ENCODE results near the gene NOXA1. TPM values are rescaled to one million over a fixed set of nuclear protein-coding genes. Genes with fewer than 3 reads are reported as not detected.

Gene NOXA1
- polyA plus RNA-seq, 1 donor (not counting 4 experiments of a cell fraction or from before 2014, with no cell fraction given), result 0.09 TPM

DNA sequence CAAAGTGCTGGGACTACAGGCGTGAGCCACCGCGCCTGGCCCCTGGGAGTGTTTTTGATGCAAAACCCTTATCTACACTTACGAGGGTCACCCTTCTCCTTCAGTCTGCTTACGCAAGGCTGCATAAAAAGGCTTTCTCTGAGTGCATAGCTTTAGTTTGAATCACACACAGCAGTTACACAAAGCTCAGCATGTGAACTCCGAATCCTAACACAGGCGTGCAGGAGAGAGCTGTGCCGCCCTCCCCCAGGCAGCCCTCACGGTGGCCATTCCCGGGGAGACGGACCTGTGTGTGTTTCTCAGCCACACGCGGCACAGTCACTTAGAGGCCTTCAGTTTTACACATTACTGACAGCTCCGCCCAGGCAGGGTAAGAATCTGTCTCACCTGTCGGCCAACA lies 27.0 kb upstream of the NOXA1 start:
- Histone ChIP-seq H3K9ac (ENCODE audit: control insufficient read depth, extremely low read depth, insufficient read depth, low read length) (no peak overlapping the region), H3K9me1 (ENCODE audit: control insufficient read depth, extremely low read depth, insufficient read depth, low read length) (no peaks in the 10 kb centered on the region), H3K27ac (ENCODE audit: control insufficient read depth, insufficient read depth, low read length) (no peak overlapping the region), H3K79me2 (ENCODE audit: control insufficient read depth, insufficient read depth, low read length) (no peaks in the 10 kb centered on the region), H3K4me1 (ENCODE audit: control insufficient read depth, extremely low read depth, insufficient read depth, low read length) (no peaks in the 10 kb centered on the region), H3K9me3 (ENCODE audit: control insufficient read depth, low read depth, low read length) (no peaks in the 10 kb centered on the region), H3K36me3 (ENCODE audit: control insufficient read depth in 2 of 2, extremely low read depth in 1 of 2, insufficient read depth in 2 of 2, low read length in 2 of 2) (no peaks in the 10 kb centered on the region), H3K4me2 (ENCODE audit: control insufficient read depth, extremely low read depth, insufficient read depth, low read depth, low read length) (no peak overlapping the region), H2AFZ (ENCODE audit: control insufficient read depth, low read length) (no peak overlapping the region), H3K27me3 (ENCODE audit: control insufficient read depth, extremely low read depth, insufficient read depth, low read length) (no peaks in the 10 kb centered on the region), H3K4me3 (ENCODE audit: control insufficient read depth in 2 of 3, extremely low read depth in 1 of 3, insufficient read depth in 2 of 3, low read depth in 1 of 3, low read length in 3 of 3) (no peak overlapping the region), H4K20me1 (ENCODE audit: control insufficient read depth, extremely low read depth, insufficient read depth, low read length) (no peaks in the 10 kb centered on the region)
- DNase-seq (ENCODE audit: low read depth, low spot score) (no peak), FAIRE-seq (no peak)
- TF ChIP-seq, protein P1, sequence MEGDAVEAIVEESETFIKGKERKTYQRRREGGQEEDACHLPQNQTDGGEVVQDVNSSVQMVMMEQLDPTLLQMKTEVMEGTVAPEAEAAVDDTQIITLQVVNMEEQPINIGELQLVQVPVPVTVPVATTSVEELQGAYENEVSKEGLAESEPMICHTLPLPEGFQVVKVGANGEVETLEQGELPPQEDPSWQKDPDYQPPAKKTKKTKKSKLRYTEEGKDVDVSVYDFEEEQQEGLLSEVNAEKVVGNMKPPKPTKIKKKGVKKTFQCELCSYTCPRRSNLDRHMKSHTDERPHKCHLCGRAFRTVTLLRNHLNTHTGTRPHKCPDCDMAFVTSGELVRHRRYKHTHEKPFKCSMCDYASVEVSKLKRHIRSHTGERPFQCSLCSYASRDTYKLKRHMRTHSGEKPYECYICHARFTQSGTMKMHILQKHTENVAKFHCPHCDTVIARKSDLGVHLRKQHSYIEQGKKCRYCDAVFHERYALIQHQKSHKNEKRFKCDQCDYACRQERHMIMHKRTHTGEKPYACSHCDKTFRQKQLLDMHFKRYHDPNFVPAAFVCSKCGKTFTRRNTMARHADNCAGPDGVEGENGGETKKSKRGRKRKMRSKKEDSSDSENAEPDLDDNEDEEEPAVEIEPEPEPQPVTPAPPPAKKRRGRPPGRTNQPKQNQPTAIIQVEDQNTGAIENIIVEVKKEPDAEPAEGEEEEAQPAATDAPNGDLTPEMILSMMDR (optimal IDR thresholded peaks at IDR 0.05 in 1 of 3, IDR thresholded peaks at IDR 0.05 in 1 of 3, conservative IDR thresholded peaks at IDR 0.05 in 1 of 3; ENCODE audit: extremely low read depth in 1 of 3, insufficient read depth in 2 of 3, low read length in 3 of 3), result no peak
- no peak for TF ChIP-seq EZH2 (IDR thresholded peaks at IDR 0.05; ENCODE audit: low read length)
- dilution Hi-C loops (cut with MboI; ENCODE audit: extremely low pct_ligation_motif_present, low sequenced_read_pairs), result no loop called here

DNA sequence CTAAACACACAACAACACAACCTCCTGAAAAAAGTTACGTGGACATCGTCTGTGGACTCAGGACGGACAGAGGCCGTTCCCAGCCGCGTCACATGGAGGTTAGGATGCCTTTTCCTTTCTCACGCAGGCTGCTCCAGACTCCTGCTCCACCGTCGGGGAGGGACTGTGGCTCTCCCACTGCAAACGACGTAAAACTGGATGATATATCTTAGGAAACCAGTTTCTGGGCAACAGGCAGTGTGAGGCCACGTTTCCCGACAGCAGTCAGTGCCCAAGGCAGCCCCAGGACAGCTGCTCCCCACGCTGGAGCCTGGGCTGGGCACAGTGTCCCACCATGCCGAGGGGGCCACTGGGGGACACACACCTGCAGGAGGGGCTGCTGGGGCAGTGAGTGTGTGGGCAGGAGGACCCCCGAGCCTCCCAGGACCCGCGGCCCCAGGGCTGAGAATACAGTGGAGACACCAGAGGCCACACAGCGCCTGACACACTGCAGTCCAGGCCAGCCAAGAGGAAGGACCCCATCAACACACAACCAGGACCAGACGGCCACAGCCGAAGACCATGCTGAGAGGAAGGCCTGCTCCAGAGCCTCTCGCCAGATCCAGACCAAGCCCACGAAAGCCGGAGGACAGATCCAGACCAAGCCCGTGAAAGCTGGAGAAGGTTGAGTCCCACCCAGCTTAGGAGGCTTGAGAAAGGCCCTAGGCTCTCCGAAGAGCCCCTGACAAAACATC lies 26.4 kb upstream of the NOXA1 start:
- no peak overlapping the region for H3K27ac ChIP-seq (ENCODE audit: control insufficient read depth, insufficient read depth, low read length)
- FAIRE-seq (no peak), DNase-seq (ENCODE audit: low read depth, low spot score) (no peak)
- no peaks in the 10 kb centered on the region for H3K4me1 ChIP-seq (ENCODE audit: control insufficient read depth, extremely low read depth, insufficient read depth, low read length)
- no peaks in the 10 kb centered on the region for H3K36me3 ChIP-seq (ENCODE audit: control insufficient read depth in 2 of 2, extremely low read depth in 1 of 2, insufficient read depth in 2 of 2, low read length in 2 of 2)
- no peaks in the 10 kb centered on the region for H4K20me1 ChIP-seq (ENCODE audit: control insufficient read depth, extremely low read depth, insufficient read depth, low read length)
- H2AFZ ChIP-seq (ENCODE audit: control insufficient read depth, low read length), result no peak overlapping the region
- H3K9me3 ChIP-seq (ENCODE audit: control insufficient read depth, low read depth, low read length), result no peaks in the 10 kb centered on the region
- no peaks in the 10 kb centered on the region for H3K27me3 ChIP-seq (ENCODE audit: control insufficient read depth, extremely low read depth, insufficient read depth, low read length)
- H3K4me3 ChIP-seq (ENCODE audit: control insufficient read depth in 2 of 3, extremely low read depth in 1 of 3, insufficient read depth in 2 of 3, low read depth in 1 of 3, low read length in 3 of 3), result no peak overlapping the region
- dilution Hi-C loops (cut with MboI; ENCODE audit: extremely low pct_ligation_motif_present, low sequenced_read_pairs), result no loop called here
- H3K9ac ChIP-seq (ENCODE audit: control insufficient read depth, extremely low read depth, insufficient read depth, low read length), result no peak overlapping the region
- no peaks in the 10 kb centered on the region for H3K9me1 ChIP-seq (ENCODE audit: control insufficient read depth, extremely low read depth, insufficient read depth, low read length)
- TF ChIP-seq, protein P1 (optimal IDR thresholded peaks at IDR 0.05 in 1 of 3, IDR thresholded peaks at IDR 0.05 in 1 of 3, conservative IDR thresholded peaks at IDR 0.05 in 1 of 3; ENCODE audit: extremely low read depth in 1 of 3, insufficient read depth in 2 of 3, low read length in 3 of 3), result no peak
- no peak for TF ChIP-seq EZH2 (IDR thresholded peaks at IDR 0.05; ENCODE audit: low read length)
- H3K4me2 ChIP-seq (ENCODE audit: control insufficient read depth, extremely low read depth, insufficient read depth, low read depth, low read length), result no peak overlapping the region
- no peaks in the 10 kb centered on the region for H3K79me2 ChIP-seq (ENCODE audit: control insufficient read depth, insufficient read depth, low read length)

Data from keratinocyte (primary cell).